Mucosa of descending colon (tissue), 3 donors: ENCODE results near the gene TNFSF13. TPM values are rescaled to one million over a fixed set of nuclear protein-coding genes. Genes with fewer than 3 reads are reported as not detected.

Experiments used
- ATAC-seq: fragments of 200-7000 bp; cut with Tn5 transposase; one replicate; pipeline ENCODE4 v1.9.1; 2020; ENCODE audit warnings: mild to moderate bottlenecking, moderate library complexity
- DNase-seq, 3 donors: peaks; one replicate each; pipeline ENCODE4 v3.0.0-alpha.2; 2020
- H3K36me3 ChIP-seq: fragments of 200-600 bp; one replicate; pipeline ENCODE4 v1.8.0; 2021; ENCODE audit warnings: low read depth, mild to moderate bottlenecking
- H3K4me1 ChIP-seq: fragments of 200-600 bp; one replicate; pipeline ENCODE4 v1.8.0; 2021; ENCODE audit warnings: low read depth, mild to moderate bottlenecking
- H3K4me3 ChIP-seq: fragments of 200-600 bp; one replicate; pipeline ENCODE4 v1.8.0; 2021; ENCODE audit warnings: mild to moderate bottlenecking
- H3K9me3 ChIP-seq: fragments of 200-600 bp; one replicate; pipeline ENCODE4 v1.8.0; 2021; ENCODE audit warnings: mild to moderate bottlenecking
- intact Hi-C, 2 donors: fragments of 100-400 bp; cut with DNase I in 1 of 2; cut with micrococcal nuclease in 1 of 2; formaldehyde crosslinking; loops; one replicate each; pipeline versions ENCODE4 v1.11.0 to v1.11.1; 2022; cut with DNase I, micrococcal nuclease
- total RNA-seq, 3 donors: library from RNA; stranded (reverse); fragmentation: NEBNext Ultra II Directional in 2 of 3; extraction: Animal tissue kit (Norgen Biotek cat#: 25700) in 2 of 3; gene quantifications; one replicate each; pipeline versions ENCODE4 v1.2.1 to v1.2.4, GENCODE V29; 2021 to 2023
- TF ChIP-seq, protein P1 (sequence below): fragments of 200-600 bp; IDR thresholded peaks from one replicate; pipeline ENCODE4 v1.8.0; 2022; ENCODE audit warnings: antibody characterized with exemption, mild to moderate bottlenecking
- donor health status: DM: no; HTN: no; CAD: no; lungs with moderate emphysema.
- donor health status: DM: no; HTN: no; CAD: no.
- donor health status: DM: no; HTN: yes; CAD: no.

Gene TNFSF13
- total RNA-seq, 3 donors from 2014 or later = 41.0 to 74.6 (median 73.3) TPM

DNA sequence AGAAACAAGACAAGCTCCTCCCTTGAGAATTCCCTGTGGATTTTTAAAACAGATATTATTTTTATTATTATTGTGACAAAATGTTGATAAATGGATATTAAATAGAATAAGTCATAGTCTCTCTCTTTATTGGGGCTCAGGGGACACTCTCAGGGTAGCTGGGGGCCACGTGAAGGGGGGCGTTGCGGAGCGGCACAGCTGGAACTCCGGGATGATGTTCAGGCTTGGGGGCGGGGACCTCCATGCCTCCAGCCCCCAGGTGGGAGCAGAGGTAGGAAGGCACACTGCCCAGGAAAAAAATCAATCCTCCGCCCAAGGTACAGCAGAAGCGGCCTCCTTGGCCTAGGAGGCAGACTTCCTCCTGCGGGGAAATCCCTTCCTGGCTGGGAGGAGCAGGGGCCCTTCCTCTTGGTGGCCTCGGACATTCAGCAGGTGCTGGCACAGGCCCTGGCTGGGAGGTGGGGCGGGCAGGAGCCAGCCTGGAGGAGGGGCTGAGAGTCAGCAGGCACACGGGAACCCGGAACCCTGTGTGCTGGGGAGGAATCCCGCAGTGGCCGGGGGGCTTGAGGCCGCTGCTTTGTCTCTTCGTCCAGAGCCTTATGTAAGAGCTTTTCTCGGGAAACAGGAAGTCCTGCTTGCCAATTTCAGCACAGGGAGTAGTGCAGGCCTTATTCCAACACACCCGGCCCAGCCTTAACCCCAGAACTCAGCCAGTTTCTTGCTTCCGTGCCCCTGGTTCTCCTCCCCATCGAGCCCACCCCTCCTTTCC lies 591 bp upstream of the TNFSF13 start:
- H3K36me3 ChIP-seq = no peaks in the 10 kb centered on the region
- no peak overlapping the region for H3K4me3 ChIP-seq
- TF ChIP-seq, protein P1, sequence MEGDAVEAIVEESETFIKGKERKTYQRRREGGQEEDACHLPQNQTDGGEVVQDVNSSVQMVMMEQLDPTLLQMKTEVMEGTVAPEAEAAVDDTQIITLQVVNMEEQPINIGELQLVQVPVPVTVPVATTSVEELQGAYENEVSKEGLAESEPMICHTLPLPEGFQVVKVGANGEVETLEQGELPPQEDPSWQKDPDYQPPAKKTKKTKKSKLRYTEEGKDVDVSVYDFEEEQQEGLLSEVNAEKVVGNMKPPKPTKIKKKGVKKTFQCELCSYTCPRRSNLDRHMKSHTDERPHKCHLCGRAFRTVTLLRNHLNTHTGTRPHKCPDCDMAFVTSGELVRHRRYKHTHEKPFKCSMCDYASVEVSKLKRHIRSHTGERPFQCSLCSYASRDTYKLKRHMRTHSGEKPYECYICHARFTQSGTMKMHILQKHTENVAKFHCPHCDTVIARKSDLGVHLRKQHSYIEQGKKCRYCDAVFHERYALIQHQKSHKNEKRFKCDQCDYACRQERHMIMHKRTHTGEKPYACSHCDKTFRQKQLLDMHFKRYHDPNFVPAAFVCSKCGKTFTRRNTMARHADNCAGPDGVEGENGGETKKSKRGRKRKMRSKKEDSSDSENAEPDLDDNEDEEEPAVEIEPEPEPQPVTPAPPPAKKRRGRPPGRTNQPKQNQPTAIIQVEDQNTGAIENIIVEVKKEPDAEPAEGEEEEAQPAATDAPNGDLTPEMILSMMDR = no peak
- ATAC-seq (peak; percentile 74), DNase-seq (peak; percentile 93 to 97 (median 95))
- intact Hi-C loops = no loop called here
- H3K9me3 ChIP-seq = no peaks in the 10 kb centered on the region
- peaks cover 48% of the 10 kb centered on the region for H3K4me1 ChIP-seq

DNA sequence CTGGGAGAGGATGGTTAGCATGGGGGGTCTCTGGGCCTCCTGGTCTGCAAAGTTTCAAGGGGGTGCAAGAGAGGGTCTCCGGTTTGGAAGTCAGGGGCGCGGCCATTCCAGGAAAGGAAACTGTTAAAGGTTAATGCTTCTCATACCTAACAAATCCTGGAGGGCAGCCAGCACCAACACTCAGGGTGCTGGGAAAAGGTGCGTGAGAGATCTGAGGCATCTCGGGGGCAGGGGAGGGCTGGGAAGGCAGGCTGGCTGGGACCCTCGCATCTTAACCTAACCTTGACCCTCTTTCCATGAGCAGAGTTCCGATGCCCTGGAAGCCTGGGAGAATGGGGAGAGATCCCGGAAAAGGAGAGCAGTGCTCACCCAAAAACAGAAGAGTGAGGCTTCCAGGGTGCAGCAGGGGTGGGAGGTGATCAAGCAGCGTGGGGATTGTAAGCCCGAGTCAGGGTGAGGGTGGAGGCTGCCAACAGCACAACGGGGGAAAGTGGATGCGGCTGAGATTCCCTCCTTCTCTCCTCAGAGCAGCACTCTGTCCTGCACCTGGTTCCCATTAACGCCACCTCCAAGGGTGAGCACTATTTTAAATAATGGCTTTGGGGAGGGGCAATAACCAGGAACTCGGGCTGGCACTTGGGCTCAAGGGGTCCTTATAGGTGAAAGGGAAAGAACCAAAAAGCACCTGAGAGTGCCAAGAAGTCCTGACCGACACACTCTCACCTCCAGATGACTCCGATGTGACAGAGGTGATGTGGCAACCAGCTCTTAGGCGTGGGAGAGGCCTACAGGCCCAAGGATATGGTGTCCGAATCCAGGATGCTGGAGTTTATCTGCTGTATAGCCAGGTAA lies 996 bp downstream of the TNFSF13 start:
- peaks cover 57% of the 10 kb centered on the region for H3K4me1 ChIP-seq
- no peaks in the 10 kb centered on the region for H3K36me3 ChIP-seq
- intact Hi-C loops = loop anchor here in 1 of 2 donors (2.0 to 5.0 kb wide), 2 partner anchors 47 to 125 kb away; partner anchors contain the start of gene TMEM102
- no peak overlapping the region for H3K4me3 ChIP-seq
- peak; percentile 38 to 82 (median 71) for DNase-seq
- no peaks in the 10 kb centered on the region for H3K9me3 ChIP-seq
- ATAC-seq = no peak
- TF ChIP-seq, protein P1 = no peak

GRCh38 chr17:7560172-7561027 lies 1.9 kb downstream of the TNFSF13 start:
- DNase-seq (peak; percentile 80 to 88 (median 87)), ATAC-seq (peak; percentile 45)
- TF ChIP-seq, protein P1 = peak; percentile 64
- intact Hi-C loops = loop anchor here in 1 of 2 donors (2.0 to 5.0 kb wide), 2 partner anchors 48 to 126 kb away; partner anchors contain the start of gene TMEM102
- Histone ChIP-seq H3K4me3 (no peak overlapping the region), H3K36me3 (no peaks in the 10 kb centered on the region), H3K4me1 (peaks cover 57% of the 10 kb centered on the region), H3K9me3 (no peaks in the 10 kb centered on the region)

DNA sequence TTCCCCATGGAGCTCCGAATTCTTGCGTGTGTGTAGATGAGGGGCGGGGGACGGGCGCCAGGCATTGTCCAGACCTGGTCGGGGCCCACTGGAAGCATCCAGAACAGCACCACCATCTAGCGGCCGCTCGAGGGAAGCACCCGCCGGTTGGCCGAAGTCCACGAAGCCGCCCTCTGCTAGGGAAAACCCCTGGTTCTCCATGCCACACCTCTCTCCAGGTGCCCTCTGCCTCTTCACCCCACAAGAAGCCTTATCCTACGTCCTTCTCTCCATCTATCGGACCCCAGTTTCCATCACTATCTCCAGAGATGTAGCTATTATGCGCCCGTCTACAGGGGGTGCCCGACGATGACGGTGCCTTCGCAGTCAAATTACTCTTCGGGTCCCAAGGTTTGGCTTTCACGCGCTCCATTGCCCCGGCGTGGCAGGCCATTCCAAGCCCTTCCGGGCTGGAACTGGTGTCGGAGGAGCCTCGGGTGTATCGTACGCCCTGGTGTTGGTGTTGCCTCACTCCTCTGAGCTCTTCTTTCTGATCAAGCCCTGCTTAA lies 2.6 kb downstream of the TNFSF13 start:
- peaks cover 3% of the 10 kb centered on the region for H3K36me3 ChIP-seq
- H3K9me3 ChIP-seq = no peaks in the 10 kb centered on the region
- intact Hi-C loops = loop anchor here in 1 of 2 donors (2.0 to 5.0 kb wide), 2 partner anchors 49 to 126 kb away; partner anchors contain the start of gene TMEM102
- H3K4me1 ChIP-seq = peaks cover 55% of the 10 kb centered on the region
- TF ChIP-seq, protein P1 = peak; percentile 92
- peak; percentile 70 for ATAC-seq
- peak; percentile 96 to 97 (median 97) for DNase-seq
- H3K4me3 ChIP-seq = peak overlapping the region; percentile 72
